Endothelial cell of umbilical vein (primary cell): ENCODE measurements around the gene LAP3.

ENCODE experiments used
- EZH2 ChIP-seq: IDR thresholded peaks from 2 replicates; pipeline ENCODE4 v1.6.1; 2012; ENCODE audit warnings: borderline replicate concordance, low read depth, mild to moderate bottlenecking, moderate library complexity, low read length, inconsistent platforms; ENCODE audit not compliant: severe bottlenecking
- JUN ChIP-seq: IDR thresholded peaks from 2 replicates; pipeline ENCODE4 v1.6.1; 2011; ENCODE audit warnings: borderline replicate concordance, low read depth; ENCODE audit not compliant: insufficient read length, insufficient read depth
- POLR2A ChIP-seq: IDR thresholded peaks from 2 replicates; pipeline ENCODE4 v1.6.1; 2012; ENCODE audit warnings: low read depth, mild to moderate bottlenecking, control low read depth, low read length
- POLR2AphosphoS5 ChIP-seq: IDR thresholded peaks from 2 replicates; pipeline ENCODE4 v1.6.1; 2012; ENCODE audit warnings: low read depth, mild to moderate bottlenecking, control low read depth, low read length, moderate library complexity; ENCODE audit not compliant: insufficient read depth
- TF ChIP-seq, protein P1 (sequence below), 2 donors: IDR thresholded peaks; 1 replicate in 1 of 2; 2 replicates in 1 of 2; pipeline ENCODE4 v1.5.1; 2011; ENCODE audit warnings: low read length in 2 of 2, mild to moderate bottlenecking in 2 of 2, moderate library complexity in 2 of 2, control low read depth in 1 of 2, inconsistent platforms in 1 of 2, low read depth in 1 of 2; ENCODE audit not compliant: insufficient read depth in 1 of 2; ENCODE audit errors: extremely low read depth in 1 of 2
- TF ChIP-seq, protein P2 (sequence below): IDR thresholded peaks from 2 replicates; pipeline ENCODE4 v1.6.1; 2011; ENCODE audit not compliant: insufficient read depth, insufficient read length

DNA sequence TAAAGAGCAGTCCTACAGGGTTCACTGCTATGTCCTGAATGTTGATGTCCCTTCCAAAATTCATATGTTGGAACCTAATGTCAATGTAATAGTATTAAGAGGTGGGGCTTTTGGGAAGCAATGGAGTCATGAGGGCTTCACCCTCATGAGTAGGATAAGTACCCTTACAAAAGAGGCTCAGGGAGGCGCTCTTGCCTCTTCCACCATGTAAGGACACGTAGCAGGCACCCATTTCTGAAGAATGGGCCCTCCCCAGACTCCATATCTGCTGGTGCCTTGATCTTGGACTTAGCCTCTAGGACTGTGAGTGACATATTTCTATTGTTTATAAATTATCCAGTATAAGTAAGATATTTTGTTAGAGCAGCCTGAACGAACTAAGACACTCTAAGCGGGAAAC, 53.2 kb downstream of the LAP3 start:
- TF ChIP-seq EZH2 (no peak), POLR2AphosphoS5 (no peak), POLR2A (no peak), JUN (no peak)
- TF ChIP-seq, protein P1, sequence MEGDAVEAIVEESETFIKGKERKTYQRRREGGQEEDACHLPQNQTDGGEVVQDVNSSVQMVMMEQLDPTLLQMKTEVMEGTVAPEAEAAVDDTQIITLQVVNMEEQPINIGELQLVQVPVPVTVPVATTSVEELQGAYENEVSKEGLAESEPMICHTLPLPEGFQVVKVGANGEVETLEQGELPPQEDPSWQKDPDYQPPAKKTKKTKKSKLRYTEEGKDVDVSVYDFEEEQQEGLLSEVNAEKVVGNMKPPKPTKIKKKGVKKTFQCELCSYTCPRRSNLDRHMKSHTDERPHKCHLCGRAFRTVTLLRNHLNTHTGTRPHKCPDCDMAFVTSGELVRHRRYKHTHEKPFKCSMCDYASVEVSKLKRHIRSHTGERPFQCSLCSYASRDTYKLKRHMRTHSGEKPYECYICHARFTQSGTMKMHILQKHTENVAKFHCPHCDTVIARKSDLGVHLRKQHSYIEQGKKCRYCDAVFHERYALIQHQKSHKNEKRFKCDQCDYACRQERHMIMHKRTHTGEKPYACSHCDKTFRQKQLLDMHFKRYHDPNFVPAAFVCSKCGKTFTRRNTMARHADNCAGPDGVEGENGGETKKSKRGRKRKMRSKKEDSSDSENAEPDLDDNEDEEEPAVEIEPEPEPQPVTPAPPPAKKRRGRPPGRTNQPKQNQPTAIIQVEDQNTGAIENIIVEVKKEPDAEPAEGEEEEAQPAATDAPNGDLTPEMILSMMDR (IDR thresholded peaks at IDR 0.05; ENCODE audit: extremely low read depth in 1 of 2, insufficient read depth in 1 of 2, low read depth in 1 of 2, low read length in 2 of 2), result no peak
- TF ChIP-seq, protein P2, sequence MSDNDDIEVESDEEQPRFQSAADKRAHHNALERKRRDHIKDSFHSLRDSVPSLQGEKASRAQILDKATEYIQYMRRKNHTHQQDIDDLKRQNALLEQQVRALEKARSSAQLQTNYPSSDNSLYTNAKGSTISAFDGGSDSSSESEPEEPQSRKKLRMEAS, result no peak
